Inflammatory macrophage (primary cell): ENCODE measurements around the gene LETMD1.
"Not testable (repeated sequence)": the region's sequence is repeated elsewhere in the genome, so short reads cannot be mapped to it uniquely, and the experiment has no call there.

ENCODE experiments used
- DNase-seq, 2 donors: peaks; one replicate each; pipeline ENCODE4 v3.0.0-alpha.2; 2020 to 2022

The LETMD1 gene

DNA sequence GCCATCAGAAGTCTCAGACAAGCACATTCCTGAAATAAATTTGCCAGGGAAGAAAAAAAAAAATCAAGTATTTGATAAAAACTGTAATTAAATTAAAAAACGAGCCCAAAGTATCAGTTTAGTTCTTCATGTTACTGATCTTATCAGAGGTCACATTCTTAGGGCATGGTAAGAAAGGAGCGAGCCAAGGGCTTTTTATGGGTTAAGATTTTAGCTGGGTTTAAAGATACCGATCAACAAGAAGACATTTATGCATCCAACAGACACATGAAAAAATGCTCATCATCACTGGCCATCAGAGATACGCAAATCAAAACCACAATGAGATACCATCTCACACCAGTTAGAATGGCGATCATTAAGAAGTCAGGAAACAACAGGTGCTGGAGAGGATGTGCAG, 30.2 kb downstream of the LETMD1 start:
- not testable (repeated sequence) for DNase-seq

DNA sequence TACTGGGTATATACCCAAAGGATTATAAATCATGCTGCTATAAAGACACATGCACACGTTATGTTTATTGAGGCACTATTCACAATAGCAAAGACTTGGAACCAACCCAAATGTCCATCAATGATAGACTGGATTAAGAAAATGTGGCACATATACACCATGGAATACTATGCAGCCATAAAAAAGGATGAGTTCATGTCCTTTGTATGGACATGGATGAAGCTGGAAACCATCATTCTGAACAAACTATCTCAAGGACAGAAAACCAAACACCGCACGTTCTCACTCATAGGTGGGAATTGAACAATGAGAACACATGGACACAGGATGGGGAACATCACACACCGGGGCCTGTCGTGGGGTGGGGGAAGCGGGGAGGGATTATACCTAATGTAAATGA, 30.7 kb downstream of the LETMD1 start:
- not testable (repeated sequence) for DNase-seq

DNA sequence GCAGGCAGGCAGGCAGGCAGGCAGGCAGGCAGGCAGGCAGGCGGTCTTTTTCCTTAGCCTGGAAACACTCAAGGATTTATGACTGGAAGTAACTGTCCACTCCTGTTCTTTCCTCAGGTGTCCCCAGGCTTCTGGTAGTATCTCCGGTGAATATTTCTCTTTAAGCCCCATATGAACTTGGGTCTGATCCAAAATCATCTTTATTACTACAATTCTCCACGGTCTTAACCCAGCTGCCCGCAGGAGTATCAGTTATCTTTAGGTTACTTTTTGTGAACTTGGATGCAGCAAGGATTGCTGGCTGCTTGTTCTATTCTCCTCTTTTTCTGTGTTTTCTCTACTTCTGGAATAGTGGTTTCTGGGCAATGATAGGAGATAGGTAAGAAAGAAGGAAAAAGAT, 32.0 kb downstream of the LETMD1 start:
- no peak for DNase-seq

DNA sequence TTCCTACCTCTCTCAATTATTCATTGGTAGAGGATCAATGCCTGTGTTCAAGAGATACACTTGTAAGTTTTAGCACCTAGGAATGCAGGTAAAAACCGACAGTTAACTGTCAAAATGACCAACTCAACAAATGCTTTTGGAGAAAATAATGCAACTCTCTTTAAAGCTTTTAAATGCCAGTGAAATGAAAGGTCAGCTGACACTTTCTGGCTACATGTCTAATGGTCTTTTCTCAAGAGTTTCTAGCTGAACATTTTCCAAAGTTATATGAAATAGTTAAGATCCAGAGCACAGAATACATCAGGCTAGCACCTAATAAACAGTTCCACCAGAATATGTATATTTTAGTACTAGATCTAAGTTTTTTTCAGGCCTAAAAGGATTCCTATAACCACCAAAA, 33.3 kb downstream of the LETMD1 start:
- no peak for DNase-seq

DNA sequence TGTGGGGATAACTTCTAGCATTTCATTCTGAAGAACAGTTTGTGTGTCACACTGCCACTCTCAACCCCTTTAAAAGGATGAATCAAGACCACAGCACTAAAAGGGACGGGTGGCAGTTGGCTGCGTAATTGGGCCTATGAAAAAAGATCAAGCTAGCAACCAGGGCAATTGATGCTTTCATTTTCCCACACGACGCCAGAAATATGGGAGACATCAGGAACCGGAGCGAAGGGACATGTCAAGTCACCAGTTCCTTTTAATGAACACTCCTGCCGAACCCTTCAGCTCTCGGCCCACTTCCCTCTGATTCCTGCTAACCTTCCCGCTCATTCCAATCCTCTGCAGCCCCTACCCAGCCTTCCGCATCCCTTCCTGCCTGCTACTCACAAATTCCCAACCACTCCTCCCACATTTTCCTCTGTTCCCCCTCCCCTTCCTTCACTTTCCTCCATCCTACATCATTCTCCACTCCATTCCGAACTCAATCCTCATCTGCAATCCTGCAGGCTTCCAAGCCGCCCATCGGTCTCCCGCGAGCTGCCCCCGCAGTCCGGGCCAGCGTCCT, 34.5 kb downstream of the LETMD1 start:
- peak in 1 of 2 donors; percentile 16 for DNase-seq

DNA sequence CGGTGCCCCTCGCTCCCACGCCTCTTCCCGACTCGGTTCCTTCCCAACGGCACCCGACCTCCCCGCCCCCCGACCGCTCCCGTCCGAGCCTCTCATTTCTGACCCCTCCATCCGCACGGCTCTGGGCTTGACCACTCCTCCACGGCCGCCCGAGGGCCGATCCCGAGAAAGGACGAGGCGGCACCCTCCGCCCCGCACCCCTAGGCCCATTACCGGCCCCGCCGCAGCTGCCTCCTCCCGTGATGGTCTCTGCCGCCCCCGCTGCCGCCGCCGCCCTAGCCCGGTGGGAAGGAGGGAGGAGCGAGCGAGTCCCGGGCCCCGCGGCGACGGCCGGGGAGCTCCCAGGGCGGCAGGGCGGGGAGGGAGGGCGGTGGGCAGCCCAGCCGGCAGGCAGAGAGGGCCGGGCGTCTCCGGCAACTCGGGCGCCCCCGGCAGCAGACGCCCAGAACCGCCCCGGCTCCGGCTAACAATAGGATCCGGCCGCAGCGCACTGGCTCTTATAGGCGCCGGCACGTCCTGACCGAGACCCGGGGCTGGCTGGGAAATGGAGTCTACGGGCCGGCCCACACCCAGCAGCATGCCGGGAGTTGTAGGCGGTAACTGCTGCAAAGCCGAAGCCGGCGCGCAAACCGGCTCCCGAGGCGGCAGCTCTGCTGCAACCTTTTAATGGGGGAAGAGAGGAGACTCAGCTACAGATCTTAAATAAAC, 35.2 kb downstream of the LETMD1 start, which contains the start of gene CSRNP2:
CSRNP2 (minus strand) TSS at position 471 of the 708 bp plus-strand sequence. CDS start 7,035 bp downstream, outside the sequence.
- peak; percentile 94 to 97 for DNase-seq

DNA sequence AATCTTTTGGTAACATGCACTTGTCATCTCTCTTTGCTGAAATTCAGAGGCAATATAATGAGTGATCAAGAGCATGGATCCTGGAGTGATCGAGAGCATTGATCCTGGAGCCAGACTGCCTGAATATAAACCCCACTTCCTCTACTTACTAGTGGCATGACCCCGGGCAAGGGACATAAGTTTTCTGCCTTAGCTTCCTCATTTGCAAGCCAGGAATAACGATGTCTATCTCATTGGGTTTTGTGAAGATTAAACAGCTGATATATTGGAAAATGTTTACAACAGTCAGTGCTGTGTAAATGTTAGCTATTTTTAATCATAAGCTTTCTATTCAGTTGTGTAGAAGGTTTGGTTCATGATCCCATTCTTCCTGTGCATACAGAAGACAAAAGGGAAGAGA, 37.6 kb downstream of the LETMD1 start:
- peak; percentile 43 to 53 for DNase-seq

DNA sequence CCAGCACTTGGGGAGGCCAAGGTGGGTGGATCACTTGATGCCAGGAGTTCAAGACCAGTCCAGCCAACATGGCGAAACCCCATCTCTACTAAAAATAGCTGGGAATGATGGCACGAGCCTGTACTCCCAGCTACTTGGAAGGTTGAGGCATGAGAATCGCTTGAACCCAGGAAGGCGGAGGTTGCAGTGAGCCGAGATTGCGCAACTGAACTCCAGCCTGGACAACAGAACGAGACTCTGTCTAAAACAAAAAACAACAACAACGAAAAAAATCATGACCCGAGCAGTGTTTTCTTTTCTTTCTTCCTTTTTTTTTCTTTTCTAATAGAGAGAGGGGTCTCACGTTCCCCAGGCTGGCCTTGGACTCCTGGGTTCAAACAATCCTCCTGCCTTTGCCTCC, 38.8 kb downstream of the LETMD1 start:
- no peak for DNase-seq

DNA sequence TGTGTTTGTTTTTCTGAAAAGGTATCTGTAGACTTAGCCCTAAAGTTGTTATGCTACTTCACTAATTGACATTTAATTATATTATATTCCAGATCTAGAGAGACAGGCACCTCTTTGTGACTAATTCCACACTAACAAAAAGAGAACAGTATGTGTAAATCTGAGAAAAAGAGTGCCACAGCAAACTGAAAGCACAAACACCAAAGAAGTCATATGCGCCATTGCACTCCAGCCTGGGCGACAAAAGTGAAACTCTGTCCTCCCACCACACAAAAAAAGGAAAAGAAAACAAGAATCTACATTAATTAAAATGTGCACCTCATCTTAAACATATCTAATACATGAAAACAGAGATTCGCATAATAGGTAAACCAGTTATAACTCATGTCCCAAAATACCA, 39.7 kb downstream of the LETMD1 start:
- DNase-seq: no peak

DNA sequence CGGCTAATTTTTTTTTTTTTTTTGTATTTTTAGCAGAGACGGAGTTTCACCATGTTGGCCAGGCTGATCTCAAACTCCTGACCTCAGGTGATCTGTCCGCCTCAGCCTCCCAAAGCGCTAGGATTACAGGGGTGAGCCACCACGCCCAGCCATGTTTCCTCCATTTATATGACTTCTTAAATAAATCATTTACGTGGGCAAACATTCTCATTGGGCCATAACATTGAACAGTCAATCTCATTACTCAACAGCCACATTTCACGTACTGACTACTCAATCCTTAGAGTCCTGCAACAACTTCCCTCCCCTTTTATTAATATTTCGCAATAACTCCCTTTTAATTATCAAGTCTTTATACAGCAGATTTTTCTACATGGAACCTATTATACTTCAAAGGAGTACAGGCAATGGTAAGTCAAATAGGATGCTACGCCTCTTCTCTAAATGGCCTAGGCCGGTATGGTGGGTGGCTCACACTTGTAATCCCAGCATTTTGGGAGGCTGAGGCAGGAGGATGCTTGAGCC, 42.6 kb downstream of the LETMD1 start:
- peak in 1 of 2 donors; percentile 40 for DNase-seq

DNA sequence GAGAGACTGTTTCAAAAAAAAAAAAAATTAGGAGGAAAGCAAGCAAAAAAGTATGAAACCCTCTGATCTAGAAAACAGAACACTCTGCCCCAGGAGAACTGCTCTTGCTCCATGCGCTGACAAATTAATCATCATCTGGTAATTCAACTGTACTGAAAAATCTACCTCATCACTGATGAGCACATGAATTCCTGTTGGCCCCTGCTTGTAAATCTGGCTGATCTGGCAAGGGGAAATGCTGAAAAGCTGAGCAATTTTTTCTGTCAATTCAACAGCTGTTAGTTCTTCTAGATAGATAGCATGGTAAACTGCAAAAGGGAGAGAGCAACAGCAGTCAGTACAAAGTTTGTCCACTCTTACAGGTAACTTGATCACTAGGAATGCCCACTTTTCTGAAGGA, 50.5 kb downstream of the LETMD1 start:
- DNase-seq: no peak

DNA sequence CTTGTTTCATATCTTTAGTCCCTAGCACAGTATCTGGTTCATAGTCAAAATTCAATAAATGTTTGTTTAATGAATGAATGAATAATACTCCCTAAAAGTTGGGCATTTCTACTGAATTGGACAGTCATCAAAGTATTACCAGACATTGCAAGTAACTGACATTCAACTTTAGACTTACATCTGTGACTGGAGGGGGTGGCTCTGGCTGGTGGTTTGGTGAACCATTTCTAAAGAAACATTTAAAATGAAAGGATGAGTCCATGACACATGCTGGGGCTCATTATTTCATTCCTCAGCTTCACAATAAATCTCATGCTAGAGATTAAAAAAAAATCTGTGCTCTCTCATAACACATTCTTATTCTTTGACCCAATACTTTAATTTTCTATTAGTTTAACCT, 55.9 kb downstream of the LETMD1 start:
- no peak for DNase-seq

DNA sequence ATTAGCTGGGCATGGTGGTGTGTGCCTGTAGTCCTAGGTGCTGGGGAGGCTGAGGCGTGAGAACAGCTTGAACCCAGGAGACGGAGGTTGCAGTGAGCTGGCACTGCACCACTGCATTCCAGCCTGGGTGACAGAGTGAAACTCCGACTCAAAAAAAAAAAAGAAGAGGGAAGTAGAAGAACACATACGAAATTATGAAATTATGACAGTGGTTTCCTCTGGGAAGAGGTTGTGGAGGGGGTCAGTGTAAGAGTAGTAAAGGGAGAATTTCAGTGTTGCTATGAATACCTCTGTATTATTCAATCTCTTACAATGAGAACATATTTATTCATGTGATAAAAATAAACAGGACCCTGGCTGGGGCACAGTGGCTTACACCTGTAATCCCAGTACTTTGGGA, 60.0 kb downstream of the LETMD1 start:
- DNase-seq: peak; percentile 27 to 34
